ENCODE measurements around the gene AKAP7. TPM values are rescaled to one million over a fixed set of nuclear protein-coding genes. Genes with fewer than 3 reads are reported as not detected.

AKAP7 gene
- total and polyA plus RNA-seq, 2 donors (not counting 3 experiments of a cell fraction or from before 2014, with no cell fraction given): 0.76 to 3.3 TPM

DNA sequence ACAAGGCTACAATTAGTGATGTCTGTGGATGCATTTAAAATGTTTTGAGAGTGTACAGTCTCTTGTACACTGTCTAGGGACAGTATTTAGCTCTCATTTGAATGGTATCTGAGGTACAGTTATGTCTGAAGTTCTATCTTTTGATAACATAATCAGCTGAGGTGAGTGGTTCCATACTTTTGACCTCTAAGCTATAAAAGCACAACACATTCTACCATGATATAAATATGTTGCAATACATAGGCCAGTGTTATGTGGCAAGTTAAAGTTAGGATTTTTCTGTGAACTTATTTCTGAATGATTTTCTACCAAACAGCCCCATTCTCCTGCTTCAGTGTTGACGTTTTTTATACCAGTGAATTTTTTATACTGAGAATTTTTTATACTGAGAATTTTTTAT lies 77.6 kb downstream of the AKAP7 start:
- DNase-seq (ENCODE audit: low read depth, low spot score): no peak
- dilution Hi-C loops (cut with MboI; ENCODE audit: extremely low pct_ligation_motif_present, low sequenced_read_pairs): no loop called here
- no peak for FAIRE-seq
- Histone ChIP-seq H3K4me2 (ENCODE audit: insufficient read depth, low read length) (no peak overlapping the region), H2AFZ (ENCODE audit: low read depth, low read length) (no peak overlapping the region), H3K4me1 (ENCODE audit: control insufficient read depth, extremely low read depth, insufficient read depth, low read length) (peaks cover 13% of the 10 kb centered on the region), H3K4me3 (replicated peaks in 1 of 3; ENCODE audit: insufficient read depth in 1 of 3, low read depth in 1 of 3, low read length in 3 of 3) (no peak overlapping the region), H3K36me3 (ENCODE audit: control insufficient read depth in 2 of 2, extremely low read depth in 1 of 2, insufficient read depth in 2 of 2, low read length in 2 of 2) (no peaks in the 10 kb centered on the region), H3K27ac (ENCODE audit: insufficient read depth, low read depth, low read length) (no peak overlapping the region), H3K9ac (replicated peaks; ENCODE audit: extremely low read depth, insufficient read depth, low read length) (no peak overlapping the region), H4K20me1 (replicated peaks; ENCODE audit: control insufficient read depth, extremely low read depth, insufficient read depth, low read length) (no peaks in the 10 kb centered on the region), H3K9me1 (replicated peaks; ENCODE audit: control insufficient read depth, extremely low read depth, insufficient read depth, low read length) (no peaks in the 10 kb centered on the region), H3K27me3 (ENCODE audit: control insufficient read depth in 2 of 2, insufficient read depth in 2 of 2, low read length in 2 of 2) (no peaks in the 10 kb centered on the region), H3K79me2 (ENCODE audit: control insufficient read depth, insufficient read depth, low read length) (no peaks in the 10 kb centered on the region), H3K9me3 (replicated peaks; ENCODE audit: control insufficient read depth, insufficient read depth, low read length) (no peaks in the 10 kb centered on the region)
- CTCF ChIA-PET: interaction anchor here (0.8 to 2.0 kb wide), 4 partner anchors 9 to 97 kb away, joined by 3 to 7 read pairs (median 3); no protein-coding TSS in a partner anchor
- TF ChIP-seq POLR2A (IDR thresholded peaks at IDR 0.05; ENCODE audit: low read depth, low read length): no peak
- TF ChIP-seq JUN (IDR thresholded peaks at IDR 0.05; ENCODE audit: borderline replicate concordance, insufficient read depth, insufficient read length, low read depth): no peak
- TF ChIP-seq MYC (IDR thresholded peaks at IDR 0.05; ENCODE audit: low read depth, low read length): no peak
- TF ChIP-seq, protein P1, sequence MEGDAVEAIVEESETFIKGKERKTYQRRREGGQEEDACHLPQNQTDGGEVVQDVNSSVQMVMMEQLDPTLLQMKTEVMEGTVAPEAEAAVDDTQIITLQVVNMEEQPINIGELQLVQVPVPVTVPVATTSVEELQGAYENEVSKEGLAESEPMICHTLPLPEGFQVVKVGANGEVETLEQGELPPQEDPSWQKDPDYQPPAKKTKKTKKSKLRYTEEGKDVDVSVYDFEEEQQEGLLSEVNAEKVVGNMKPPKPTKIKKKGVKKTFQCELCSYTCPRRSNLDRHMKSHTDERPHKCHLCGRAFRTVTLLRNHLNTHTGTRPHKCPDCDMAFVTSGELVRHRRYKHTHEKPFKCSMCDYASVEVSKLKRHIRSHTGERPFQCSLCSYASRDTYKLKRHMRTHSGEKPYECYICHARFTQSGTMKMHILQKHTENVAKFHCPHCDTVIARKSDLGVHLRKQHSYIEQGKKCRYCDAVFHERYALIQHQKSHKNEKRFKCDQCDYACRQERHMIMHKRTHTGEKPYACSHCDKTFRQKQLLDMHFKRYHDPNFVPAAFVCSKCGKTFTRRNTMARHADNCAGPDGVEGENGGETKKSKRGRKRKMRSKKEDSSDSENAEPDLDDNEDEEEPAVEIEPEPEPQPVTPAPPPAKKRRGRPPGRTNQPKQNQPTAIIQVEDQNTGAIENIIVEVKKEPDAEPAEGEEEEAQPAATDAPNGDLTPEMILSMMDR (IDR thresholded peaks at IDR 0.05; ENCODE audit: extremely low read depth in 1 of 2, insufficient read depth in 1 of 2, low read depth in 1 of 2, low read length in 2 of 2): no peak
- TF ChIP-seq, protein P2, sequence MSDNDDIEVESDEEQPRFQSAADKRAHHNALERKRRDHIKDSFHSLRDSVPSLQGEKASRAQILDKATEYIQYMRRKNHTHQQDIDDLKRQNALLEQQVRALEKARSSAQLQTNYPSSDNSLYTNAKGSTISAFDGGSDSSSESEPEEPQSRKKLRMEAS (IDR thresholded peaks at IDR 0.05; ENCODE audit: insufficient read depth, insufficient read length): no peak
- TF ChIP-seq POLR2AphosphoS5 (IDR thresholded peaks at IDR 0.05; ENCODE audit: insufficient read depth, low read depth, low read length): no peak
- no peak for TF ChIP-seq EZH2 (IDR thresholded peaks at IDR 0.05; ENCODE audit: borderline replicate concordance, low read depth, low read length, severe bottlenecking)
- TF ChIP-seq FOS (IDR thresholded peaks at IDR 0.05; ENCODE audit: borderline replicate concordance, insufficient read depth, low read length): no peak
- TF ChIP-seq GATA2 (IDR thresholded peaks at IDR 0.05; ENCODE audit: insufficient read depth, insufficient read length, low read depth, low read length): no peak
- BruUV-seq (replicated peaks): no TSS peak
- intact Hi-C loops (cut with micrococcal nuclease): no loop called here
- POLR2A ChIA-PET: no interaction called here
